ENCODE data around the gene ZMYND15. TPM values are rescaled to one million over a fixed set of nuclear protein-coding genes. Genes with fewer than 3 reads are reported as not detected.

The ZMYND15 gene
- total and polyA plus RNA-seq, 2 of the 13 experiments (the other 11 are each of a cell fraction or from before 2014, with no cell fraction given), result 0.24 to 2.7 TPM

- TF ChIP-seq GMEB1 (CRISPR knock-in tag; IDR thresholded peaks at IDR 0.05; ENCODE audit: borderline replicate concordance), result peak; percentile 66; the same call in 1 of the 2 replicates
- no peak for TF ChIP-seq SCMH1 (CRISPR knock-in tag; IDR thresholded peaks at IDR 0.05; ENCODE audit: borderline replicate concordance)
- TF ChIP-seq, protein P1, sequence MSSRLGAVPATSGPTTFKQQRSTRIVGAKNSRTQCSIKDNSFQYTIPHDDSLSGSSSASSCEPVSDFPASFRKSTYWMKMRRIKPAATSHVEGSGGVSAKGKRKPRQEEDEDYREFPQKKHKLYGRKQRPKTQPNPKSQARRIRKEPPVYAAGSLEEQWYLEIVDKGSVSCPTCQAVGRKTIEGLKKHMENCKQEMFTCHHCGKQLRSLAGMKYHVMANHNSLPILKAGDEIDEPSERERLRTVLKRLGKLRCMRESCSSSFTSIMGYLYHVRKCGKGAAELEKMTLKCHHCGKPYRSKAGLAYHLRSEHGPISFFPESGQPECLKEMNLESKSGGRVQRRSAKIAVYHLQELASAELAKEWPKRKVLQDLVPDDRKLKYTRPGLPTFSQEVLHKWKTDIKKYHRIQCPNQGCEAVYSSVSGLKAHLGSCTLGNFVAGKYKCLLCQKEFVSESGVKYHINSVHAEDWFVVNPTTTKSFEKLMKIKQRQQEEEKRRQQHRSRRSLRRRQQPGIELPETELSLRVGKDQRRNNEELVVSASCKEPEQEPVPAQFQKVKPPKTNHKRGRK (CRISPR knock-in tag; IDR thresholded peaks at IDR 0.05), result no peak
- no peak for TF ChIP-seq ELF4 (CRISPR knock-in tag; IDR thresholded peaks at IDR 0.05; ENCODE audit: borderline replicate concordance)
- TF ChIP-seq SMAD9 (CRISPR knock-in tag; IDR thresholded peaks at IDR 0.05), result no peak
- no peak for TF ChIP-seq ZMYM3 (CRISPR knock-in tag; IDR thresholded peaks at IDR 0.05)
- no peak for TF ChIP-seq ARNT (IDR thresholded peaks at IDR 0.05)
- 0 out of 2 replicates have a peak, but pooled peaks have one; percentile 19 for TF ChIP-seq MIXL1 (CRISPR knock-in tag; IDR thresholded peaks at IDR 0.05)
- TF ChIP-seq, protein P2, sequence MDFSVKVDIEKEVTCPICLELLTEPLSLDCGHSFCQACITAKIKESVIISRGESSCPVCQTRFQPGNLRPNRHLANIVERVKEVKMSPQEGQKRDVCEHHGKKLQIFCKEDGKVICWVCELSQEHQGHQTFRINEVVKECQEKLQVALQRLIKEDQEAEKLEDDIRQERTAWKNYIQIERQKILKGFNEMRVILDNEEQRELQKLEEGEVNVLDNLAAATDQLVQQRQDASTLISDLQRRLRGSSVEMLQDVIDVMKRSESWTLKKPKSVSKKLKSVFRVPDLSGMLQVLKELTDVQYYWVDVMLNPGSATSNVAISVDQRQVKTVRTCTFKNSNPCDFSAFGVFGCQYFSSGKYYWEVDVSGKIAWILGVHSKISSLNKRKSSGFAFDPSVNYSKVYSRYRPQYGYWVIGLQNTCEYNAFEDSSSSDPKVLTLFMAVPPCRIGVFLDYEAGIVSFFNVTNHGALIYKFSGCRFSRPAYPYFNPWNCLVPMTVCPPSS (IDR thresholded peaks at IDR 0.05), result no peak
- TF ChIP-seq, protein P3, sequence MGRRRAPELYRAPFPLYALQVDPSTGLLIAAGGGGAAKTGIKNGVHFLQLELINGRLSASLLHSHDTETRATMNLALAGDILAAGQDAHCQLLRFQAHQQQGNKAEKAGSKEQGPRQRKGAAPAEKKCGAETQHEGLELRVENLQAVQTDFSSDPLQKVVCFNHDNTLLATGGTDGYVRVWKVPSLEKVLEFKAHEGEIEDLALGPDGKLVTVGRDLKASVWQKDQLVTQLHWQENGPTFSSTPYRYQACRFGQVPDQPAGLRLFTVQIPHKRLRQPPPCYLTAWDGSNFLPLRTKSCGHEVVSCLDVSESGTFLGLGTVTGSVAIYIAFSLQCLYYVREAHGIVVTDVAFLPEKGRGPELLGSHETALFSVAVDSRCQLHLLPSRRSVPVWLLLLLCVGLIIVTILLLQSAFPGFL (CRISPR knock-in tag; IDR thresholded peaks at IDR 0.05), result no peak
- no peak for TF ChIP-seq TBX3 (IDR thresholded peaks at IDR 0.05; ENCODE audit: borderline replicate concordance)
- no peak for TF ChIP-seq ZSCAN21 (CRISPR knock-in tag; IDR thresholded peaks at IDR 0.05; ENCODE audit: borderline replicate concordance)
- no peak for TF ChIP-seq HCFC1 (IDR thresholded peaks at IDR 0.05; ENCODE audit: low read depth, low read length)
- TF ChIP-seq ZNF660 (CRISPR knock-in tag; IDR thresholded peaks at IDR 0.05; ENCODE audit: borderline replicate concordance, low read depth), result no peak; the same call in 1 of the 2 replicates
- no peak for TF ChIP-seq ZNF775 (CRISPR knock-in tag; IDR thresholded peaks at IDR 0.05; ENCODE audit: borderline replicate concordance)
- TF ChIP-seq ZNF20 (CRISPR knock-in tag; IDR thresholded peaks at IDR 0.05), result no peak
- no peak for TF ChIP-seq MTF1 (CRISPR knock-in tag; IDR thresholded peaks at IDR 0.05)
- TF ChIP-seq ZNF343 (CRISPR knock-in tag; IDR thresholded peaks at IDR 0.05), result no peak
- 0 out of 2 replicates have a peak, but pooled peaks have one; percentile 37 for TF ChIP-seq ZNF281 (CRISPR knock-in tag; IDR thresholded peaks at IDR 0.05; ENCODE audit: borderline replicate concordance)
Measured at GRCh38 chr17:4709794-4710692, 29.6 kb upstream of the ZMYND15 start, which contains the start of gene ARRB2 (continued).
